Ishikawa (cell line): ENCODE data around the gene PTPN12.

Source experiments
- FOXM1 ChIP-seq: IDR thresholded peaks from 2 replicates; pipeline ENCODE4 v1.6.1; 2012; ENCODE audit warnings: low read depth, borderline replicate concordance
- NFIC ChIP-seq: IDR thresholded peaks from 2 replicates; pipeline ENCODE4 v1.6.1; 2012
- TAF1 ChIP-seq: IDR thresholded peaks from 2 replicates; pipeline ENCODE4 v1.6.1; 2012; ENCODE audit warnings: low read depth, mild to moderate bottlenecking
- ZBTB7A ChIP-seq: IDR thresholded peaks from 2 replicates; pipeline ENCODE4 v1.6.1; 2012; ENCODE audit warnings: low read depth
- TF ChIP-seq, protein P1 (sequence below): IDR thresholded peaks from 2 replicates; pipeline ENCODE4 v1.6.1; 2012; ENCODE audit warnings: low read depth, mild to moderate bottlenecking

DNA sequence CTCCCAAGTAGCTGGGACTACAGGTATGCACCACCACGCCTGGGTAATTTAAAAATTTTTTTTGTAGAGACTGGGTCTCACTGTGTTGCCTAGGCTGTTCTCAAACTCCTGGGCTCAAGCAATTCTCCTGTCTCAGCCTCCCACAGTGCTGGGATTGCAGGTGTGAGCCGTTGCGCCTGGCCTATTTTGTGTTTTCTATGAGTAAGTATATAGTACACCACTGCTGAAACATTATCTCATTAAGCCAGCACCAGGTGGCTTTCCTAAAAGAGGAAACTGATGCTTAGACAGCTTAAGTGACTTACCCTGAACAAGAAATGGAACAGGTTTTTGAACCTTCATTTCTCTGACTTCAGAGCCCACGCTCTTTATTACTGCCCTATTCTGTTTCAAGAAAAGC lies 7.8 kb upstream of the PTPN12 start:
- TF ChIP-seq, protein P1, sequence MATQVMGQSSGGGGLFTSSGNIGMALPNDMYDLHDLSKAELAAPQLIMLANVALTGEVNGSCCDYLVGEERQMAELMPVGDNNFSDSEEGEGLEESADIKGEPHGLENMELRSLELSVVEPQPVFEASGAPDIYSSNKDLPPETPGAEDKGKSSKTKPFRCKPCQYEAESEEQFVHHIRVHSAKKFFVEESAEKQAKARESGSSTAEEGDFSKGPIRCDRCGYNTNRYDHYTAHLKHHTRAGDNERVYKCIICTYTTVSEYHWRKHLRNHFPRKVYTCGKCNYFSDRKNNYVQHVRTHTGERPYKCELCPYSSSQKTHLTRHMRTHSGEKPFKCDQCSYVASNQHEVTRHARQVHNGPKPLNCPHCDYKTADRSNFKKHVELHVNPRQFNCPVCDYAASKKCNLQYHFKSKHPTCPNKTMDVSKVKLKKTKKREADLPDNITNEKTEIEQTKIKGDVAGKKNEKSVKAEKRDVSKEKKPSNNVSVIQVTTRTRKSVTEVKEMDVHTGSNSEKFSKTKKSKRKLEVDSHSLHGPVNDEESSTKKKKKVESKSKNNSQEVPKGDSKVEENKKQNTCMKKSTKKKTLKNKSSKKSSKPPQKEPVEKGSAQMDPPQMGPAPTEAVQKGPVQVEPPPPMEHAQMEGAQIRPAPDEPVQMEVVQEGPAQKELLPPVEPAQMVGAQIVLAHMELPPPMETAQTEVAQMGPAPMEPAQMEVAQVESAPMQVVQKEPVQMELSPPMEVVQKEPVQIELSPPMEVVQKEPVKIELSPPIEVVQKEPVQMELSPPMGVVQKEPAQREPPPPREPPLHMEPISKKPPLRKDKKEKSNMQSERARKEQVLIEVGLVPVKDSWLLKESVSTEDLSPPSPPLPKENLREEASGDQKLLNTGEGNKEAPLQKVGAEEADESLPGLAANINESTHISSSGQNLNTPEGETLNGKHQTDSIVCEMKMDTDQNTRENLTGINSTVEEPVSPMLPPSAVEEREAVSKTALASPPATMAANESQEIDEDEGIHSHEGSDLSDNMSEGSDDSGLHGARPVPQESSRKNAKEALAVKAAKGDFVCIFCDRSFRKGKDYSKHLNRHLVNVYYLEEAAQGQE, result no peak
- no peak for TF ChIP-seq NFIC
- no peak for TF ChIP-seq FOXM1
- no peak for TF ChIP-seq TAF1
- TF ChIP-seq ZBTB7A, result no peak
